Measurements from ENCODE around the gene DSCAML1.

The DSCAML1 gene

GRCh38 chr11:117747892-117748291 is 49.1 kb downstream of the DSCAML1 start:
- H3K4me3 ChIP-seq (ENCODE audit: low read depth, low read length), result no peak overlapping the region
- DNase-seq (ENCODE audit: low read depth, low spot score), result no peak
- ChIA-PET POLR2A (no interaction called here), CTCF (no interaction called here)
- TF ChIP-seq, protein P1, sequence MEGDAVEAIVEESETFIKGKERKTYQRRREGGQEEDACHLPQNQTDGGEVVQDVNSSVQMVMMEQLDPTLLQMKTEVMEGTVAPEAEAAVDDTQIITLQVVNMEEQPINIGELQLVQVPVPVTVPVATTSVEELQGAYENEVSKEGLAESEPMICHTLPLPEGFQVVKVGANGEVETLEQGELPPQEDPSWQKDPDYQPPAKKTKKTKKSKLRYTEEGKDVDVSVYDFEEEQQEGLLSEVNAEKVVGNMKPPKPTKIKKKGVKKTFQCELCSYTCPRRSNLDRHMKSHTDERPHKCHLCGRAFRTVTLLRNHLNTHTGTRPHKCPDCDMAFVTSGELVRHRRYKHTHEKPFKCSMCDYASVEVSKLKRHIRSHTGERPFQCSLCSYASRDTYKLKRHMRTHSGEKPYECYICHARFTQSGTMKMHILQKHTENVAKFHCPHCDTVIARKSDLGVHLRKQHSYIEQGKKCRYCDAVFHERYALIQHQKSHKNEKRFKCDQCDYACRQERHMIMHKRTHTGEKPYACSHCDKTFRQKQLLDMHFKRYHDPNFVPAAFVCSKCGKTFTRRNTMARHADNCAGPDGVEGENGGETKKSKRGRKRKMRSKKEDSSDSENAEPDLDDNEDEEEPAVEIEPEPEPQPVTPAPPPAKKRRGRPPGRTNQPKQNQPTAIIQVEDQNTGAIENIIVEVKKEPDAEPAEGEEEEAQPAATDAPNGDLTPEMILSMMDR (IDR thresholded peaks at IDR 0.05; ENCODE audit: insufficient read depth, low read length, missing control alignments), result no peak

- H3K4me3 ChIP-seq (ENCODE audit: low read depth, low read length), result no peak overlapping the region
- CTCF ChIA-PET, result no interaction called here
- no peak for DNase-seq (ENCODE audit: low read depth, low spot score)
- POLR2A ChIA-PET, result no interaction called here
- TF ChIP-seq, protein P1 (IDR thresholded peaks at IDR 0.05; ENCODE audit: insufficient read depth, low read length, missing control alignments), result no peak
Measured at GRCh38 chr11:117745346-117745745, 51.7 kb downstream of the DSCAML1 start.

DNA sequence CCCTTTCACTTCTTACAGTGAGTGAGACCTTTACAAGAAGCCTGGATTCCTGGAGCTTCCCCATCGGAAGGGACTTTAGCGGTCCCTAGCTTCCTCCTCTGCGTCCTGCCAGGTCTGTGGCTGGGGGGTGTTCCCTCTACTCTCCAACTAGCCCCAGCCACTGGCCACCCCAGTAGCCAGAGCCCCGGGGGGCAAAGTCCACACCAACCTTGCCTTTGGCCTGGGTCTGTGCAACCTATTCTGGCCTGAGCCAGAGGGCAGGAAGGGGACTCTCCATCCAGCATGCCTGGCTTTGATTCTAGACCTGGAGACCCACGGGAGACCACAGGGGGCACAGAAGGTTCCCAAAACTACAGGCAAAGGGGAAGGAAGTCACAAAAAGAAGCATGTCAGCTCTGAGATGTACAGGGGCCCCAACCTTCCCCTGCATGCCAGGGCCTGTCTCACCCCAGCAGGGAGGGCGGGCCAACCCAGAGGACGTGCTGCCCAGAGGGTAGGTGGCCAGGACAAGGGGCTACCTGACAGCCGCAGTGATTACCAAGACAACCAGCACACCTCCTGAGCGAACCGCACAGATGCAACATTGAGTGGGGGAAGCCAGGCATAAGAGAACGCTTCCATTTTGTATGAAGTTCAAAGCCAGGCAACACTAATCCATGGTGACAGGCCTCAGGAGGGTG is 52.4 kb downstream of the DSCAML1 start:
- no peak for DNase-seq (ENCODE audit: low read depth, low spot score)
- TF ChIP-seq, protein P1 (IDR thresholded peaks at IDR 0.05; ENCODE audit: insufficient read depth, low read length, missing control alignments), result no peak
- H3K4me3 ChIP-seq (ENCODE audit: low read depth, low read length), result no peak overlapping the region
- ChIA-PET POLR2A (no interaction called here), CTCF (no interaction called here)

DNA sequence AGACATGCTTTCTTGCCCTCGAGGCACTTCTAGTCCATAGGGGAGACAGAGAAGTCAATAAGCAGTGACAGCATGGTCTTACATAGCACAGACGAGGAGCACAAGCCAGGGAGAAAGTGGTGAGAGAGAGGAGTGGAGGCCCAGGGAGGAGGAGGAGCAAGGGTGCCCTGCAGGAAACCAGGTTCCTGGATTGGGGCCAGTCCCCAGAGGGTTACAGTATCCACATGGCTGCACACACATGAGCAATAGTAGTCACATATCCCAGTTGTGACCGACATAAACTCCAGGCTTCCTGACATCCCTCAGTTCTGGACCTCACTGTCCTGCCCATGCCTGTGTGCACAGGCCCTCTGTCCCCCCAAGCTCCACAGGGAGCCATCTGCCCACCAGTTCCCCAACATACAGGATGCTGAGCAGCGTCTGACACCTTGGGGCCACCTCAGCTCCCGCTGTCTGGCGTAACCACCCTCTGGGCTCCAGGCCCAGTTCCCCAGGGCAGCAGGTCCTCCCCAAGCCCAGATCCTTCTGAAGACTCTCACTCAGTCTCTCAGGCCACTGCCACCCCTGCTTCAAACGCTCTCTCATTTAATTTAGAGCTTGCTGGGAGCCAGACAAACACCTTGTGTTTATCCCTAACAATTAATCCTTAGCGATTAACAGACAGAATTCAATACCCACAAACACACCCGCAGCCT is 53.7 kb downstream of the DSCAML1 start:
- CTCF ChIA-PET, result no interaction called here
- POLR2A ChIA-PET, result no interaction called here
- no peak for DNase-seq (ENCODE audit: low read depth, low spot score)

DNA sequence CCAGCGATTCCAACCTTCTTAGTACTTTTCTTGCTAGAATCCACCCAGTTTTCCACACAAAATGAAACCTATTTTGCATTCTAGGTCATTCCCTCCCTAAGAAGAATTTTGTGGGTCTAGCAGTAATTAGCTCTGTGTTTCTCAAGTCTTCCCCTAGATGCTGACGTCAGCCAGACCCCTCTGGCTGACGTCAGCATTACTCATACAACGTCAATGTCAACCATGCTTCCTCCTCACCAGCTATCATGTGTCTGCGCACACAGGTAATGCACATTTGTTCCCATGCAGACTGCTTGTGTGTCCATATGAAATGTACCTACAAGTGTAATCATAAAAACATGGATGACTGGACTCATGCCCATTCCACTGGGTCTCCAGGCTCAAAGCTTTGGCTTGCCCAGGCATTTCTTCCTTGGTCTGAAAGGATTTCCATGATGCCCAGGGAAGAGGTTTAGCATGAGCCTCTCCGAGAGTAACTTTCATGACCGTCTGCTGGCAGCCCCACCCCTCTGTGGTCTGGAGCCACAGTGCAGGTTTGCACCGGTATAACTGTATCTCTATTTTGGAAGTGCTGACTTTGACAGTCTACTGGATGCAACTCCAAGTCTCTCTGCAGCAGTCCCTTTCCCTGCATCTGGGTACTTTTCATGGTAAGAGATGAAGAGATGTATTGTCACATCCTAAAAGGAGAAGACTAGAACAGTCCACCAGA is 58.6 kb downstream of the DSCAML1 start:
- TF ChIP-seq, protein P1 (IDR thresholded peaks at IDR 0.05; ENCODE audit: insufficient read depth, low read length, missing control alignments), result no peak
- ChIA-PET POLR2A (no interaction called here), CTCF (no interaction called here)
- H3K4me3 ChIP-seq (ENCODE audit: low read depth, low read length), result no peak overlapping the region
- no peak for DNase-seq (ENCODE audit: low read depth, low spot score)

More for the DNA sequence above, 53.7 kb downstream of the DSCAML1 start:
- H3K4me3 ChIP-seq (ENCODE audit: low read depth, low read length), result no peak overlapping the region
- TF ChIP-seq, protein P1 (IDR thresholded peaks at IDR 0.05; ENCODE audit: insufficient read depth, low read length, missing control alignments), result no peak

GRCh38 chr11:117735350-117735977 is 61.6 kb downstream of the DSCAML1 start:
- TF ChIP-seq, protein P1 (IDR thresholded peaks at IDR 0.05; ENCODE audit: insufficient read depth, low read length, missing control alignments), result no peak
- ChIA-PET CTCF (no interaction called here), POLR2A (no interaction called here)
- no peak overlapping the region for H3K4me3 ChIP-seq (ENCODE audit: low read depth, low read length)
- DNase-seq (ENCODE audit: low read depth, low spot score), result no peak
